GM19438 (cell line): ENCODE results near the gene LSM10.

Experiments
- ATAC-seq: cut with Tn5 transposase; IDR thresholded peaks from one replicate; pipeline ENCODE4 v1.9.1; 2021; ENCODE audit warnings: low read depth; ENCODE audit not compliant: unreplicated experiment

Gene LSM10

GRCh38 chr1:36411674-36412648, 14.3 kb upstream of the LSM10 start:
- no peak for ATAC-seq

GRCh38 chr1:36408479-36408878, 10.8 kb upstream of the LSM10 start:
- ATAC-seq = no peak

- ATAC-seq = no peak
Observed at GRCh38 chr1:36406440-36406839, 8.7 kb upstream of the LSM10 start.

GRCh38 chr1:36402504-36402890, 4.8 kb upstream of the LSM10 start:
- no peak for ATAC-seq

- ATAC-seq = no peak
Observed at GRCh38 chr1:36401602-36402503, 4.1 kb upstream of the LSM10 start.

- peak; percentile 63 for ATAC-seq
Observed at GRCh38 chr1:36400825-36401601, 3.3 kb upstream of the LSM10 start.

GRCh38 chr1:36400514-36400824, 2.8 kb upstream of the LSM10 start:
- no peak for ATAC-seq

GRCh38 chr1:36398370-36398977, 766 bp upstream of the LSM10 start:
- ATAC-seq = no peak

GRCh38 chr1:36397083-36397377, 678 bp downstream of the LSM10 start:
- ATAC-seq = no peak

GRCh38 chr1:36396359-36396758, 1.3 kb downstream of the LSM10 start:
- ATAC-seq = no peak

- no peak for ATAC-seq
Observed at GRCh38 chr1:36393686-36394085, 4.0 kb downstream of the LSM10 start.

GRCh38 chr1:36392836-36393235, 4.9 kb downstream of the LSM10 start:
- ATAC-seq = no peak

GRCh38 chr1:36391271-36391670, 6.4 kb downstream of the LSM10 start:
- ATAC-seq = no peak

GRCh38 chr1:36390411-36390810, 7.3 kb downstream of the LSM10 start:
- ATAC-seq = no peak

- no peak for ATAC-seq
Observed at GRCh38 chr1:36389999-36390398, 7.7 kb downstream of the LSM10 start.

- ATAC-seq = no peak
Observed at GRCh38 chr1:36389261-36389660, 8.4 kb downstream of the LSM10 start.

- no peak for ATAC-seq
Observed at GRCh38 chr1:36387141-36387949, 10.4 kb downstream of the LSM10 start.

- ATAC-seq = peak; percentile 45
Observed at GRCh38 chr1:36386265-36387140, 11.2 kb downstream of the LSM10 start.
